ENCODE measurements around the gene PIAS4. TPM values are rescaled to one million over a fixed set of nuclear protein-coding genes. Genes with fewer than 3 reads are reported as not detected.
"Not testable (repeated sequence)": the region's sequence is repeated elsewhere in the genome, so short reads cannot be mapped to it uniquely, and the experiment has no call there.

The PIAS4 gene
- total RNA-seq, 1 experiment from 2014 or later = 18.2 TPM

GRCh38 chr19:3985643-3986259 is 21.8 kb upstream of the PIAS4 start:
- in situ Hi-C loops (cut with HindIII; ENCODE audit: low pct_unique_long_range_greater_than_20kb, low sequenced_read_pairs) = loop anchor here (25.0 kb wide), 1 partner anchor 227 kb away; no protein-coding TSS in a partner anchor
- DNase-seq (ENCODE audit: low read depth) = no peak

DNA sequence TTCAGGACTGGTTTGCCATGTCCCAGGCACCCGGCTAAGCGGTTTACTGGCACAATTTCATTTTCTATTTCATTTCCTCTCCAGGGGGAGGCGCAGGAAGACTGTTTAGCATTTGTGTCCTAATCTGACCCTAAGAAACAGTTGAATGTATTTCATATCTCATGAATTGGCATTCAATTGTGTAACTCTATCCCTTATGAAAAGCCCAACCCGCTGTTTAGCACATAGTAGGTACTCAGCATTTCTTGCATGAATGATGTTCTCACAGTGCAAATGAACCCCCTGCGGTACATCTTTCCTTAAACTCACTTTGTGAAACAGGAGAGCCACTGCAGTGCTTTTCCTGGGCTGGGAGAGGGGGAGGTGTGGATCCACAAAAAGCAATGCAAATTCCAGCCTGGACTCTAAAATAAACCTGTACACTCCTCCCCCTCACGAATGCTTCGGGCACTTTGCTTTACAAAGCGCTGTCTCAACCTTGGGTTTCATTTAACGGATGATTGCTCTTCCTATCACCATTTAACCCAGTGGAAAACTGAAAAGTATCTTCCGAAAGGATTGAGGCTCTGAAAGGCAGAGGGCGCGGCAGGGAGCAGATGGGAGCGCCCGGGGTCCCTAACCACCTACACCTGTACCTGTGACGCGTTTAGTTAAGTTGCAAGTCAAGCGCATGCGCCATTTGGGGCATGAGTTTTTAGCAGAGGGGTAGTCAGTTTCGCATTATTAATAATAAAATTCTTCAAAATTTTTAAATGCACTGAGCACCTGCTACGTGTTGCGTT is 21.1 kb upstream of the PIAS4 start:
- in situ Hi-C loops (cut with HindIII; ENCODE audit: low pct_unique_long_range_greater_than_20kb, low sequenced_read_pairs) = loop anchor here (25.0 kb wide), 1 partner anchor 226 kb away; no protein-coding TSS in a partner anchor
- DNase-seq (ENCODE audit: low read depth) = peak; percentile 93

- DNase-seq (ENCODE audit: low read depth) = peak; percentile 94
- in situ Hi-C loops (cut with HindIII; ENCODE audit: low pct_unique_long_range_greater_than_20kb, low sequenced_read_pairs) = loop anchor here (25.0 kb wide), 1 partner anchor 225 kb away; no protein-coding TSS in a partner anchor
Observed at GRCh38 chr19:3987619-3988371, 19.7 kb upstream of the PIAS4 start.

GRCh38 chr19:3990815-3991117 is 16.8 kb upstream of the PIAS4 start:
- in situ Hi-C loops (cut with HindIII; ENCODE audit: low pct_unique_long_range_greater_than_20kb, low sequenced_read_pairs) = loop anchor here (25.0 kb wide), 1 partner anchor 222 kb away; no protein-coding TSS in a partner anchor
- DNase-seq (ENCODE audit: low read depth) = no peak

DNA sequence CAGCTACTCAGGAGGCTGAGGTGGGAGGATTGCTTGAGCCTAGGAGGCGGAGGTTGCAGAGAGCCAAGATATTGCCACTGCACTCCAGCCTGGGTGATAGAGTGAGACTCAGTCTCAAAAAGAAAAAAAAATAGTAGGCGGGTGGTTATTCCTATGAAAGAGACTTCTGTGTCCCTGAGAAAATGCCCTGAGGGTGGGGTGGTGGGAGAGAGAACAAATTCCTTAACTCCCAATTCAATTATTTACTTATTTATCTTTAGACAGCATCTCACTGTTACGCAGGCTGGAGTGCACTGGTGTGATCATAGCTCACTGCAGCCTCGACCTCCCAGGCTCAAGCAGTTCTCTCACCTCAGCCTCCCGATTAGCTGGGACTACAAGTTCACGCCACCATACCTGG is 11.9 kb upstream of the PIAS4 start:
- in situ Hi-C loops (cut with HindIII; ENCODE audit: low pct_unique_long_range_greater_than_20kb, low sequenced_read_pairs) = loop anchor here (25.0 kb wide), 1 partner anchor 217 kb away; no protein-coding TSS in a partner anchor

DNA sequence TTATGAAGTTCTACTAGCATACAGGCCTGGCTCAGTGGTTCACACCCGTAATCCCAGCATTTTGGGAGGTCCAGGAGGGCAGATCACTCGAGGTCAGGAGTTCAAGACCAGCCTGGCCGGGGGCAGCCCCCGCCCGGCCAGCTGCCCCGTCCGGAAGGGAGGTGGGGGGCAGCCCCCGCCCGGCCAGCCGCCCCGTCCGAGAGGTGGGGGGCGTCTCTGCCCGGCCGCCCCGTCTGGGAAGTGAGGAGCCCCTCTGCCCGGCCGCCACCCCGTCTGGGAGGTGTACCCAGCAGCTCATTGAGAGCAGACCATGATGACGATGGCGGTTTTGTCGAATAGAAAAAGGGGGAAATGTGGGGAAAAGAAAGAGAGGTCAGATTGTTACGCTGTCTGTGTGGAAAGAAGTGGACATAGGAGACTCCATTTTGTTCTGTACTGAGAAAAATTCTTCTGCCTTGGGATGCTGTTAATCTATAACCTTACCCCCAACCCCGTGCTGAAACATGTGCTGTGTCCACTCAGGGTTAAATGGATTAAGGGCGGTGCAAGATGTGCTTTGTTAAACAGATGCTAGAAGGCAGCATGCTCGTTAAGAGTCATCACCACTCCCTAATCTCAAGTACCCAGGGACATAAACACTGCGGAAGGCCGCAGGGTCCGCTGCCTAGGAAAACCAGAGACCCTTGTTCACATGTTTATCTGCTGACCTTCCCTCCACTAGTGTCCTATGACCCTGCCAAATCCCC is 8.7 kb upstream of the PIAS4 start:
- in situ Hi-C loops (cut with HindIII; ENCODE audit: low pct_unique_long_range_greater_than_20kb, low sequenced_read_pairs) = loop anchor here (25.0 kb wide), 1 partner anchor 213 kb away; no protein-coding TSS in a partner anchor
- DNase-seq (ENCODE audit: low read depth) = not testable (repeated sequence)

More for the DNA sequence above, 11.9 kb upstream of the PIAS4 start:
- DNase-seq (ENCODE audit: low read depth) = no peak

DNA sequence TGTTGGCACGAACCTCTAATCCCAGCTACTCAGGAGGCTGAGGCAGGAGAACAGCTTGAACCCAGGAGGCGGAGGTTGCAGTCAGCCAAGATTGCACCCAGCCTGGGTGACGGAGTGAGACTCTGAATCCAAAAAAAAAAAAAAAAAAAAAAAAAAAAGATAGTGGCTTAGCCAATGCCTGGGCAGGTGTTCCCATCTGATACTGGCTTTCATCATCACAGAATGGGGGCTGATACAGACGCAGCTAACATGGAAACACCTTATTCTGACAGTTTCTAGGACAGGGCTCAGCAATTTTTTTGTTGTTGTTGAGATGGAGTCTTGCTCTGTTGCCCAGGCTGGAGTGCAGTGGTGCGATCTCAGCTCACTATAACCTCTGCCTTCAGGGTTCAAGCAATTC is 6.7 kb upstream of the PIAS4 start:
- DNase-seq (ENCODE audit: low read depth); in situ Hi-C loops (cut with HindIII; ENCODE audit: low pct_unique_long_range_greater_than_20kb, low sequenced_read_pairs): not testable (repeated sequence)

DNA sequence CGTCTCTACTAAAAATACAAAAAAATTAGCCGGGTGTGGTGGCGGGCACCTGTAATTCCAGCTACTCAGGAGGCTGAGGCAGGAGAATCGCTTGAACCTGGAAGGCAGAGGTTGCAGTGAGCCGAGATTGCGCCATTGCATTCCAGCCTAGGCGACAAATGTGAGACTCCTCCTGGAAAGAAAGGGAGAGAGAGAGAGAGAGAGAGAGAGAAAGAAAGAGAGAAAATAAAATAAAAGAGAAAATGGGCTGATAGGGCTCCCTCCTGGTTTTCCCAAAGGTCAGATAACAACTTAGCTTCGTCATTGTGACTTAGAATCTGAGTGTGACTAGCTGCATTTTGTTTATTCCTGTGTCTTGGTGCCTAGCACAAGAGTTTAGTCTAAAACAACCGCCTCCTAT is 2.1 kb upstream of the PIAS4 start:
- in situ Hi-C loops (cut with HindIII; ENCODE audit: low pct_unique_long_range_greater_than_20kb, low sequenced_read_pairs) = not testable (repeated sequence)

GRCh38 chr19:4007836-4008539 is 452 bp downstream of the PIAS4 start:
- in situ Hi-C loops (cut with HindIII; ENCODE audit: low pct_unique_long_range_greater_than_20kb, low sequenced_read_pairs) = no loop called here
- peak; percentile 31 for DNase-seq (ENCODE audit: low read depth)

More for the DNA sequence above, 2.1 kb upstream of the PIAS4 start:
- DNase-seq (ENCODE audit: low read depth) = not testable (repeated sequence)

DNA sequence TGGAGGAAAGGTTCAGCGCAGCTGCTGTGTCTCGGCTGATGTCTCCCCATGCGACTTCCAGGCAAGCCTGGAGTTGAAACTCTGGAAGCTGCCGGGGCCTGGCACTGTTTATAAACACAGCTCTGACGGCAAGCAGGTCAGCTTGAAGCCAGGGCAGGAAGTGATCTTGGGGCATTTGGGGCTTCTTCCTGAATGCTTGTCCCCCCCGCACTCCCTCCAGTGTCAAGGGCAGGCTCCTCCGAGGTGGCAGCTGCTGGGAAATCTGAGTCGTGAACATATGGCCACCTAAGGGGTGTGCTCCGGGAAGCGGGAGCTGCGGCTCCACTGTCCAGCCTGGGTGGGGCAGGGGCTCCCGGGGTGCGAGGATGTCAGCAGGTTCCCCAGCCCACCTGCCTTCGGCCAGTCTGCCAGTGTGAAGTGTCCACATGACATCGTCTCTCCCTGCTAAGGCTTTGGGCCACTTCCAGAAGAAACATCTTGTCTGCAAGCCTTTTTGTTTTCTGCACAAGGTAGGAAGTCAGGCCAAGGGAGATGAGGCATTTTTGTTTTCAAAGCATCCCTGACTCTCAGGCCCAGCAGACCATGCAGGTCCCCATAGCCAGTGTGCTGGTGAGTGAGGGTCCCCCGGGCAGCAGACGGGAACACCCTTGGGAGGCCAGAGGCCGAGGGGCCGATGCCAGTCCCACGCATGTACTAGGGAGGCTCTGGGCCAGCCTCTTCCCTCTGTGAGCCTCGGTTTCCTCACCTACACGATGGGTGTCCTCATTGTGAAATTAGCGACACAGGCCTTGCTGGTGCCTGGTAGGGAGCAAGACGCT is 2.7 kb downstream of the PIAS4 start:
- DNase-seq (ENCODE audit: low read depth) = no peak
- in situ Hi-C loops (cut with HindIII; ENCODE audit: low pct_unique_long_range_greater_than_20kb, low sequenced_read_pairs) = no loop called here

DNA sequence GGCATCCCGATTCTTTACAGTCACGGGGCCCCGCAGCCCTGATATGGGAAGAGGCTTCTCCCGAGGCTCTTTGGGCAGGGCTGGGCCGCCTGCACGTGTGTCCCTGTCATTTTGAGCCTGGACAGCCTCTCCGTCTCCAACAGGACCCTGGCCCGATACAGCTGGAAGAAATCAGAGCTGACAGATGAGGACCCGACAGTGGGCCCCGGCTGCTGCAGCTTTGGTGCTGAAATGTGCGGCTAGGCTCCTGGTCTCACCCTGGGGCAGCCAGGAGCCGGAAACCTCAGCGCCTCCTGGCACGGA is 3.2 kb downstream of the PIAS4 start:
- no peak for DNase-seq (ENCODE audit: low read depth)
- in situ Hi-C loops (cut with HindIII; ENCODE audit: low pct_unique_long_range_greater_than_20kb, low sequenced_read_pairs) = no loop called here

DNA sequence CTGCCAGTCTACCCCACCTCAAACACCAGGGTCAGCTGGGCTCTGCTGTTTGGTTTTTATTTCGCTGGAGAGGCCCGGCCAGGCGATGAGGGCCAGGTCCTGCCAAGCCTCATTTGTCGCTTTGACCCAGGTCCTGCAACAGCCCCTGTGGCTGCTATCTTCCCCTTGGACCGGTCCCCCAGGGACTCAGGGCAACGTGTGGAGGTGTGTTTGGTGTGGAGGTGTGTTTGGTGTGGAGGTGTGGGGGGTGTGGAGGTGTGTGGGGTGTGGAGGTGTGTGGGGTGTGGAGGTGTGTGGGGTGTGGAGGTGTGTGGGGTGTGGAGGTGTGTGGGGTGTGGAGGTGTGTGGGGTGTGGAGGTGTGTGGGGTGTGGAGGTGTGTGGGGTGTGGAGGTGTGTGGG is 3.9 kb downstream of the PIAS4 start:
- in situ Hi-C loops (cut with HindIII; ENCODE audit: low pct_unique_long_range_greater_than_20kb, low sequenced_read_pairs); DNase-seq (ENCODE audit: low read depth): not testable (repeated sequence)

GRCh38 chr19:4012092-4012974 is 4.8 kb downstream of the PIAS4 start:
- DNase-seq (ENCODE audit: low read depth) = no peak
- in situ Hi-C loops (cut with HindIII; ENCODE audit: low pct_unique_long_range_greater_than_20kb, low sequenced_read_pairs) = no loop called here

GRCh38 chr19:4012975-4013634 is 5.6 kb downstream of the PIAS4 start:
- in situ Hi-C loops (cut with HindIII; ENCODE audit: low pct_unique_long_range_greater_than_20kb, low sequenced_read_pairs) = no loop called here
- no peak for DNase-seq (ENCODE audit: low read depth)

DNA sequence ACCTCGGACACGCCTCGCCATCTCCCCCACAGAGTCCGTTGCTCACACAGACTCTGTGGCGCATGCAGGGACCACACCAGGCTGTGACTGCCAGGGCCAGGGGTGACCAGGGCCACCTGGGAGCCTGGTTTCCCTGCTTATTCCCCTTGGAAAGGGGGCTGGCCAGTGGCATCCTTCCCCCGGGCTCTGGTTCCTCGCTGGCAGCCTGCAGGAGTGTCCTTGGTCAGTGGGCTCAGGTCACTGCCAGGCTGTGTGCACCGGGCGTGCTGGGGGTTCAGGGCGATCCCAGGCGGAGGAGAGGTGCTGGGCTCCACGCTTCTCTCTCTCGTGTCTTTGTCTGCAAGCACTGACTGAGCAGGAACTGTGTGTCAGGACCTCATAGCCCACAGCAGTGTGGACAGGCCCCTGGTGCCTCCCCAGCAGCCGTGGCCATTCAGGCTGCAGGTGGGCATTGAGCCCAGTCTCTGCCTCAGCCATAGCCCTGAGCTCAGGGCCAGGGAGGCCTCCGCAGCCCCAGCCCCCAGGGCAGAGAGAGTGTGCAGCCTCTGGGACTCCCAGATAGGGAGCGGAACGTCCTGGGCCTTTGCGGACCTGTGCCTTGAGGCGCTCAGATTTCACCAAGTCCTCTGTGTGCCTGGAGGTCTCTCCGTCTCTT is 6.5 kb downstream of the PIAS4 start:
- in situ Hi-C loops (cut with HindIII; ENCODE audit: low pct_unique_long_range_greater_than_20kb, low sequenced_read_pairs) = no loop called here
- no peak for DNase-seq (ENCODE audit: low read depth)
